HG02840 (cell line): Measurements from ENCODE around the gene SYNGAP1.
"Not testable (repeated sequence)": the region's sequence is repeated elsewhere in the genome, so short reads cannot be mapped to it uniquely, and the experiment has no call there.

Experiments
- ATAC-seq: cut with Tn5 transposase; IDR thresholded peaks from one replicate; pipeline ENCODE4 v1.9.1; 2021; ENCODE audit warnings: mild to moderate bottlenecking, moderate library complexity, moderate number of reproducible peaks; ENCODE audit not compliant: unreplicated experiment, low FRiP score

The SYNGAP1 gene

GRCh38 chr6:33419580-33420490 is at the start of gene SYNGAP1:
SYNGAP1 (plus strand) TSS chr6:33420065; CDS start chr6:33420265, 200 bp downstream.
- no peak for ATAC-seq

GRCh38 chr6:33371901-33372300 is 48.0 kb upstream of the SYNGAP1 start:
- not testable (repeated sequence) for ATAC-seq

DNA sequence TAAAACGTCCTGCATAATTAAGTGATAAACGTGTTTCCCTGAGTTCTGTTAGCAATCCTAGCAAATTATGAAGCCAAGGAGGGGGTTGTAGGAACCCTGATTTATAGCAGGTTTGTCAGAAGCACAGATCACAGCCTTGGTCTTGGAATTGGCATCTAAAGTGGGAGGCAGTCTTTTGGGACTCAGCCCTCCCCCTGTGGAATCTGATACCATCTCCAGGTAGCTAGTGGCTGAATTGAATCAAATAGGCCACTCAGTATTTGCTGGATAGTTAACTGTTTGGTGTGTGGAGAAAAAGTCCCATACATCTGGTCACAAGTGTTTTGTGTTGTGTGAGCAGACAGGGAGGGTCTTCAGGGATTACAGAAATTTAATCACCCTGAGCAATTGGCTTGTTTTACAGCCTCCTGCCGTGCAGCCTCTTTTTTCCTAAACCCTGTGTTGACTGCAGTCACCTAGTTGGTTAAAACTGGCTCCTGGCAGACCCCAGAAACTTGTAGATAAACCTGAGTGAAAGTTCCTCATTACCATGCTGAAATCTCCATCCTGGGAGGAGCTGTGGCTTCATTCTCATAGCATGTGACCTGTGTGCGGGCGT is 47.2 kb upstream of the SYNGAP1 start:
- ATAC-seq = no peak

GRCh38 chr6:33373960-33374910 is 45.6 kb upstream of the SYNGAP1 start:
- no peak for ATAC-seq

DNA sequence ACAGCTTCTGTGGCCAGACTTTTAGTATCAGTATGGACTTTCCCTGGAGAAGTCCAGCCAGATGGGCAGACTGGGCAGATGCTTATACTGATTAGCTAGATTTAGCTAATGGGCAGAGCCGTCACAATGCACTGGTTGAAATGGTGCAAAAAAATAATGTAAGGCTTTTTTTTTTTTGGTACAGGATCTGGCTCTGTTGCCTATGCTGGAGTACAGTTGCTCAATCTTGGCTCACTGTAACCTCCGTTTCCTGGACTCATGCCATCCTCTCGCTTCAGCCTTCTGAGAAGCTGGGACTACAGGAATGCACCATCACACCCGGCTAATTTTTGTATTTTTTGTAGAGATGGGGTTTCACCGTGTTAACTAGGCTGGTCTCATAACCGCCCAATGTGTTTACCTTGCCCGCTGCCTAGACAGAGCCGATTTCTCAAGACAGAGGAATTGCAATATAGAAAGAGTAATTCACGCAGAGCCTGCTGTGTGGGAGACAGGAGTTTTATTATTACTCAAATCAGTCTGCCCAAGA is 44.7 kb upstream of the SYNGAP1 start:
- no peak for ATAC-seq

GRCh38 chr6:33377171-33377570 is 42.7 kb upstream of the SYNGAP1 start:
- ATAC-seq = no peak

DNA sequence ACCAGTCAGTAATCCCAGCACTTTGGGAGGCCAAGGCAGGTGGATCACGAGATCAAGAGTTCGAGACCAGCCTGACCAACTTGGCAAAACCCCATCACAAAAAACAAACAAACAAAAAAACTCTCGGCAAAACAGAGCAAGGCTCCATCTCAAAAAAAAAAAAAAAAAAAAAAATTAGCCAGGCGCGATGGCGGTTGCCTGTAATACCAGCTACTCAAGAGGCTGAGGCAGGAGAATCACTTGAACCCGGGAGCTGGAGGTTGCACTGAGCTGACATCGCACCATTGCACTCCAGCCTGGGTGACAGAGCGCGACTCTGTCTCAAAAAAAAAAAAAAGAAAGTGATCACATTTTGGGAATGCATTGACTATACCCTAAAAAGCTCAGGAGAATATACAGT is 40.7 kb upstream of the SYNGAP1 start:
- ATAC-seq = not testable (repeated sequence)

GRCh38 chr6:33380272-33380981 is 39.4 kb upstream of the SYNGAP1 start:
- no peak for ATAC-seq

DNA sequence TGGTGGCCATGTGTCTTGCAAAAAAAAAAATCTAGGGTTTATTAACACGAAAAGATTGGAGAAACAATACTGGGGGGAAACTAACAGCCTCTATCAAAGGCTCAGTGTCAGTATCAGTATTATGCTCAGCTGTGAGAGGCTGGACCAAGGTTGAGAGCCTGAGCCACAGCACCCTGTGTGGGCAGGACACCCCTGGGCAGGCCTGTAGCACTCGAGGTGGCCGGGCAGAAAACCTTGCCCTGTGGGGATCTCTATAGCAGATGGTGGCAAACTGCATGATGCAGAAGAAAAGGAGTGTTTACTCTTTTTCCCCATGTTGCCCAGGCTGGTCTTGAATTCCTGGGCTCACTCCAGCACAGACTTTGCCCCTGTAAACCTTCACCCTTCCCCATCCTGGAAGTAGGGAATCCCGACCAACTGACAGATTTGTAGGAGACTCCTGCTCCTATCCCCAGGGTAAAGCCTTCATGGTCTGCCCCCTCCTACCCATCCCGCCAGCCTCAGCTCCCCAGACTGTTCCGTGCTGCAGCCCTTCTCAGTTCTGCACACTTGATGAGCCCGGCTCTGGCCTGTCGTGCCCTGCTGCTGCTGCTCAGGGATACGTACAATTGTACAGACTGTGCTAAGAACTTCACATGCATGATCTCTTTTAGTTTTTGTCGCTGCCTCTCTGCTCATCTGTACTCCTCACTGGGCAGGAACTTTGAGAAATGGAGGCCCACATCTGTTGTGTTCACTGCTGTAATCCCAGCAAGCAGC is 36.3 kb upstream of the SYNGAP1 start:
- no peak for ATAC-seq

DNA sequence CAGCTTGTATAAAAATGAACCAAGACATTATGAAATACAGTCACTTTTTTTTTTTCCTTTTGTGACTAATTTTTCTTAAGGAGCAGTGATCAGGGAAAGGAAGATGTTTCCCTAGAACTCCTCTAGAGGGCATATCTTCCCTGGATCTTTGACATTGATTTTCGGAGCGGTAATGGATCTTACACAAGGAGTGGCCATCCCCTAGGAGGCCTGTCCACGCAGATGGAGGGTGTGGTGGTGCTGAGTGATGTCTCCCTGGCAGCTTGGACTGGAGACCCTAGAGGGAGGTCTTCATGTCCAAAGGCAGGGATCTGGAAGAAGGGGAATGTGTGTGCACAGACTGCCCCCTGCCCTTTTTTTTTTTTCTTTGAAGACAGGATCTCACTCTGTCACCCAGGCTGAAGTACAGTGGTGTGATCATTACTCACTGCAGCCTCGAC is 35.3 kb upstream of the SYNGAP1 start:
- ATAC-seq = no peak

- ATAC-seq = no peak
Measured at GRCh38 chr6:33390173-33390572, 29.7 kb upstream of the SYNGAP1 start.

- ATAC-seq = no peak
Measured at GRCh38 chr6:33390767-33391277, 29.0 kb upstream of the SYNGAP1 start.

DNA sequence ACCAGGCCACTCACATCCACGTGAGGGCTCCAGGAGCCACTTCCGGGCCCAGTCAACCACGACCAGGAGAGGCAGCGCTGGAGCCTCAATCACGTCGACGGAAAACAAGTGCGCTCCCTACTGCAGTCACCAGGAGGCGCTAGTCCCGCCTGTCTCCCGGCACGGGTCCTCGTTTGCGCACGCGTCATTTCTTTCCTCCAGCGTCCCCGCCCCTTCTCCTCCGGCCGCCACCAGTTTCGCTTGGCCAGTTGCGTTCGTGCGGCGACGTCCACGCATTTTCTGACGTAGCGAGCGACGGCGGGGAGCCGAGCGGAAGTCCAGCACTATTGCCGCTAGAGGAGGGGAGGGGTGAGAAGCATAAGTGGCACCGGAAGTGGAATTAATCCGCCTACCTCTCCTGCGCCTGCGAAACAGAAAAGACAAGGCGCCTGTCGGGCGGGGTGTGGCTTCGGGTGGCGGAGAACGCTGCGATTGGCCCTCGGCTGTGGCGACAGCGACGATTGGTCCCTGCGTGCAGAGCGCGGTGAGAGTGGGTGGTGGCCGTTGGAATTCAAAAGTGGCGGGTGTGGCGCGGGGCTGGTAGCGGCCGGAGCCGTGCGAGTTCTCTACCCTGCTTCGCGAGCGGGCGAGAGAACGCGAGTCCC is 28.5 kb upstream of the SYNGAP1 start, which contains the start of gene KIFC1:
Gene KIFC1 (plus strand): TSS at position 546 of the 644 bp plus-strand sequence. CDS start 163 bp downstream, outside the sequence.
- ATAC-seq = peak; percentile 88

- peak; percentile 13 for ATAC-seq
Measured at GRCh38 chr6:33391922-33392594, 27.8 kb upstream of the SYNGAP1 start.

DNA sequence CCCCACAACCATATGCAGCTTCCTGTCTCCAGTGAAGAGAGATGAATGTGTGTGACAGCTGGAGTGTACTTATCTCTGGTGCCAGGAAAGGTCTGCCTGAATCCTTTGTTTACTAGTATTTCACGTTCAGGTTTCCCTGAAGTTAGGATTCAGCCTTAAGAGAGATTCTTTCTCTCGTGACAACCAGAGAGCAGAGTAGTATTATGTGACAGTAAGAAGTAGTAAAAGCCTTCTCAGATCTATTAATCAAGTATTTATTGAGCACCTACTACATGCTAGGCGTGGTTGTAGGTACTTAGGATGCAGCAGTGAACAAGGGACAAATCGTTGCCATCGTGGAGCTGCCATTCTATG is 27.3 kb upstream of the SYNGAP1 start:
- no peak for ATAC-seq

- no peak for ATAC-seq
Measured at GRCh38 chr6:33392979-33393378, 26.9 kb upstream of the SYNGAP1 start.

- no peak for ATAC-seq
Measured at GRCh38 chr6:33397541-33397940, 22.3 kb upstream of the SYNGAP1 start.

DNA sequence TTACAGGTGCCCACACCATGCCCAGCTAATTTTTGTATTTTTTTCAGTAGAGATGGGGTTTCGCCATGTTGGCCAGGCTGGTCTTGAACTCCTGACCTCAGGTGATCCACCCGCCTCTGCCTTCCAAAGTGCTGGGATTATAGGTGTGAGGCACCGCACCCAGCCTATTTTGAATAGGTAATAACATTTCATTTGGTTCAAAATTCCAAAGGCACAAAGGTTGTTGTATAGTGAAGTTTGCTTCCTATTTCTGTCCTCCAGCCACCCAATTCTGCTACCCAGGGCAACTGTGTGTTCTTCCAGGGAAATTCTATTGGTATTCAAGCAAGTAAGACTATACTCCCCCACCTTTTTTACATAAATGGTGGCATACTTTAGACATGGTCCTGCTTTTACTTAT is 21.3 kb upstream of the SYNGAP1 start:
- not testable (repeated sequence) for ATAC-seq
